ENCODE data around the gene TRABD2A. TPM values are rescaled to one million over a fixed set of nuclear protein-coding genes. Genes with fewer than 3 reads are reported as not detected.

Gene TRABD2A
- total and polyA plus RNA-seq, 2 of the 13 experiments (the other 11 are each of a cell fraction or from before 2014, with no cell fraction given): 0.15 TPM; not detected in 1

GRCh38 chr2:84856787-84857186 is 24.1 kb downstream of the TRABD2A start:
- no peaks in the 10 kb centered on the region for H3K36me3 ChIP-seq (replicated peaks in 1 of 2; ENCODE audit: control insufficient read depth in 1 of 2, insufficient read depth in 2 of 2, low read length in 2 of 2)
- CTCF ChIA-PET (ENCODE audit: low intra/inter-chr PET ratio, low total read pairs): no interaction called here
- H3K9ac ChIP-seq (ENCODE audit: insufficient read depth, low read depth, low read length): no peak overlapping the region
- H2AFZ ChIP-seq (ENCODE audit: low read length): no peak overlapping the region
- FAIRE-seq: no peak
- BruUV-seq (replicated peaks): no TSS peak
- H3K9me3 ChIP-seq (ENCODE audit: low read length): no peaks in the 10 kb centered on the region; the same call in 1 of the 2 replicates
- peaks cover 0 to 20% of the 10 kb centered on the region in 2 experiments; a peak in 3 of 5 replicates for H3K27me3 ChIP-seq (ENCODE audit: control insufficient read depth in 1 of 2, insufficient read depth in 2 of 2, low read length in 2 of 2)
- no peaks in the 10 kb centered on the region for H4K20me1 ChIP-seq (ENCODE audit: insufficient read depth, low read length)
- 38% methylated on average over 6 of the region's 6 CpGs for WGBS (ENCODE audit: low lambda C conversion rate)
- intact Hi-C loops (cut with micrococcal nuclease; ENCODE audit: unreplicated experiment): no loop called here
- H3K4me2 ChIP-seq (ENCODE audit: low read depth, low read length): no peak overlapping the region
- no peak overlapping the region for H3K4me3 ChIP-seq (replicated peaks in 1 of 3; ENCODE audit: insufficient read depth in 1 of 3, low read depth in 2 of 3, low read length in 3 of 3)
- TF ChIP-seq MXI1 (IDR thresholded peaks at IDR 0.05; ENCODE audit: borderline replicate concordance, low read depth, low read length) (no peak), ZNF17 (CRISPR knock-in tag; IDR thresholded peaks at IDR 0.05) (no peak), ZNF800 (CRISPR knock-in tag; IDR thresholded peaks at IDR 0.05) (no peak), ZFY (CRISPR knock-in tag; IDR thresholded peaks at IDR 0.05) (no peak), ZNF773 (CRISPR knock-in tag; IDR thresholded peaks at IDR 0.05; ENCODE audit: borderline replicate concordance) (no peak), NFE2 (CRISPR knock-in tag; IDR thresholded peaks at IDR 0.05) (no peak), PCBP2 (optimal IDR thresholded peaks at IDR 0.05; ENCODE audit: low read depth, low read length, poor library complexity, severe bottlenecking) (no peak), KIAA2018 (CRISPR knock-in tag; IDR thresholded peaks at IDR 0.05; ENCODE audit: borderline replicate concordance) (no peak), YY1 (IDR thresholded peaks at IDR 0.05; ENCODE audit: insufficient read depth, insufficient replicate concordance, low read depth, low read length) (no peak), ZNF614 (CRISPR knock-in tag; IDR thresholded peaks at IDR 0.05; ENCODE audit: borderline replicate concordance) (no peak), SYNCRIP (IDR thresholded peaks at IDR 0.05; ENCODE audit: insufficient read depth, low read depth, low read length) (no peak)
- POLR2A ChIA-PET: no interaction called here
- DNase-seq (ENCODE audit: low spot score): no peak
- no peaks in the 10 kb centered on the region for H3K4me1 ChIP-seq (ENCODE audit: insufficient read depth, low read length)
- no peak overlapping the region for H3K27ac ChIP-seq (ENCODE audit: extremely low read length, insufficient read depth, low read length)
- H3K79me2 ChIP-seq (ENCODE audit: insufficient read depth, low read length): no peaks in the 10 kb centered on the region
- ATAC-seq: no peak
- in situ Hi-C loops (cut with HindIII; ENCODE audit: extremely low pct_ligation_motif_present, low pct_unique_long_range_greater_than_20kb): no loop called here
